HFF-Myc (cell line): ENCODE data around the gene FILIP1L.
A peak's percentile ranks its signal among the peaks of the same experiment; 100 is the strongest.
"Not testable (repeated sequence)": the region's sequence is repeated elsewhere in the genome, so short reads cannot be mapped to it uniquely, and the experiment has no call there.

Experiments
- DNase-seq: peaks from one replicate; pipeline ENCODE4 v3.0.0-alpha.2; 2011; ENCODE audit warnings: low read depth; ENCODE audit errors: extremely low read depth
- H3K4me3 ChIP-seq: replicated peaks from 2 replicates; pipeline ENCODE4 v1.5.1; 2011; ENCODE audit warnings: low read depth, mild to moderate bottlenecking, control low read depth, low read length
- TF ChIP-seq, protein P1 (sequence below): IDR thresholded peaks from 2 replicates; pipeline ENCODE4 v1.5.1; 2012; ENCODE audit warnings: mild to moderate bottlenecking, low read depth, low read length, control low read depth; ENCODE audit errors: missing control alignments

Gene FILIP1L

DNA sequence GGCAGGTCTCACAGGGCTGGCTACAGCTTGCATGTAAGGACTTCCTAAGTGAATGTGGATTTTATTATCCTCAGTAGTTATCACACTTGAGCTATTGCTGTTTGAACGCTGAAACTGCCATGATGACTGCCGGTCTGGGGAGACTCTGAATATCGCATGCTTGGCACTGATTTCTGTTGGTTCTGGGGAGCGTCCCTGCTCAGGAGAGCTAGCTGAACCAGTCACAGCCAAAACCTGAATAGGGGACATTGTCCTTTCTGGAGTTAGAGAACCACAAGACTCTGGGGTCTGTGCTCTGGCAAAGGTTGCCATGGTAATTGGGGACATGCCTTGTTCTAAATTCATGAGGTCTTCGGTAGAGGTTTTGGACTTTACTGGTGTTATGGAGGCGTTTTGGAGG is 265.9 kb downstream of the FILIP1L start:
- no peak for DNase-seq
- no peak overlapping the region for H3K4me3 ChIP-seq
- TF ChIP-seq, protein P1, sequence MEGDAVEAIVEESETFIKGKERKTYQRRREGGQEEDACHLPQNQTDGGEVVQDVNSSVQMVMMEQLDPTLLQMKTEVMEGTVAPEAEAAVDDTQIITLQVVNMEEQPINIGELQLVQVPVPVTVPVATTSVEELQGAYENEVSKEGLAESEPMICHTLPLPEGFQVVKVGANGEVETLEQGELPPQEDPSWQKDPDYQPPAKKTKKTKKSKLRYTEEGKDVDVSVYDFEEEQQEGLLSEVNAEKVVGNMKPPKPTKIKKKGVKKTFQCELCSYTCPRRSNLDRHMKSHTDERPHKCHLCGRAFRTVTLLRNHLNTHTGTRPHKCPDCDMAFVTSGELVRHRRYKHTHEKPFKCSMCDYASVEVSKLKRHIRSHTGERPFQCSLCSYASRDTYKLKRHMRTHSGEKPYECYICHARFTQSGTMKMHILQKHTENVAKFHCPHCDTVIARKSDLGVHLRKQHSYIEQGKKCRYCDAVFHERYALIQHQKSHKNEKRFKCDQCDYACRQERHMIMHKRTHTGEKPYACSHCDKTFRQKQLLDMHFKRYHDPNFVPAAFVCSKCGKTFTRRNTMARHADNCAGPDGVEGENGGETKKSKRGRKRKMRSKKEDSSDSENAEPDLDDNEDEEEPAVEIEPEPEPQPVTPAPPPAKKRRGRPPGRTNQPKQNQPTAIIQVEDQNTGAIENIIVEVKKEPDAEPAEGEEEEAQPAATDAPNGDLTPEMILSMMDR = no peak

DNA sequence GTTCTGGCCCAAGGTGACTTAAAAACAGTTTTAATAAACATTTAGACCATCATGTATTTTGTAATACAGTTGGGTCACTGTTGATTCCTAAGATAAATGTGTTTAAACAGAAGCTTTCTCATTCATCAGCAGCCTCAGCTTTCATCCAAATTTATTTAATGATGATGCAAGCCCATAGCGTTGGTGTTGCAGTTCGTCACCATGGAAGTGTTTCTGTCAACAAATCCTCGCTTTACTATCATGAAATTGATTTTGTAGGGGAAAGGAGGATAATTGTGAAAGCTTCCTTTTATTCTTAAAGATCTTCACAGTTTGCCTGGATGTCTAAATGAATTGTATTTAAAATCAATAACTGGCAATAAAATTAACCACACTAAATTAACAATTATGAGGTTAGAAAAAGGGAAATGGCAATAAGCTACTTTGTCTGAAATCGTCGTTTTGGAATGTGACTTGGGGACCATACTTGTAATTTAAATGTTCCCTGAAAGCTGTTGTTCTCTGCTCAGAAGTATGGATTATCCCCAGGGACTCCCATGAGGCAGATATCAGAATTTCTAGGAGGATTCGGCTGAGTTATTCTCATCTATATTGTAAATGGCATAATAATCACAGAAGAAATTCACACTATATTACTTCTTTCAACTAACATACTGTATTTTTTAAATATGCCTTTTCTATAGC is 267.7 kb downstream of the FILIP1L start:
- H3K4me3 ChIP-seq = no peak overlapping the region
- DNase-seq = no peak
- TF ChIP-seq, protein P1 = no peak

- H3K4me3 ChIP-seq = no peak overlapping the region
- DNase-seq = no peak
- TF ChIP-seq, protein P1 = no peak
Observed at GRCh38 chr3:99845999-99846398, 268.3 kb downstream of the FILIP1L start.

- no peak for DNase-seq
Observed at GRCh38 chr3:99845331-99845730, 269.0 kb downstream of the FILIP1L start.

GRCh38 chr3:99843590-99844258 is 270.6 kb downstream of the FILIP1L start:
- no peak overlapping the region for H3K4me3 ChIP-seq
- TF ChIP-seq, protein P1 = no peak
- no peak for DNase-seq

More at GRCh38 chr3:99845331-99845730, 269.0 kb downstream of the FILIP1L start:
- TF ChIP-seq, protein P1 = no peak
- H3K4me3 ChIP-seq = no peak overlapping the region

DNA sequence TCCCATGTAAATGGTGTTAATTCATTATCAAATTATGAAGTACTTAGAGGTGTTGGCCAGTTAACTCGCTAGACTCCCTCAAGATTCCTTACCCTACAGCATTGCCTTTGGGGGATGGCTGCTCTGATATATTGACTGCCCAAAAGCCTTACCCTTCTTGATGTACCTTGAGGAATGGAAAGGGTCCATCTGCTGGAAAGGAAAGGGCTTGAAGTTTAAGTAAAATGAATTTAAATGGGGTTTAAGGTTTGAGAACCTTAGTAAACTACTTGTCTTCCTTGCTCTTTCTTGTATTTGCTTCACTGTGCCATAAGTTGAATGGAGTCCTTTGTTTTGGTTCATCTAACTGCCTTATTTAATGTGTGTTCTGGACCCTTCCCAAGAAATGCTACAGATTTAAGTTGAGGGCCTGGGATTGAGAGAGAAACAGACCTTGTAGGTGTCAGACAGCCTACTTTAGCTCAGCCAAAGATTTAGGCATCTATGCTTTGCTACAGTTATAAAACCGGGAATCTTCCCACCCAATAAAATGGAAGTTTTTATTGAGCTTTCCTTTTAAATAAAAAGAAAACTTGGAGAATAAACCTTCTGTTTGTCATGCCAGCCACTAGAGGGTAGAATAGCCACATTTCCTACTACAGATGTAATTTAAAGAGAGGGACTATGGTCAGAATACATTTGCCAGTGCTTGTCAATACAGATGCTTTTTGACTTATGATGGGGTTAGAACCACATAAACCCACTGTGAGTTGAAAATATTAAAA is 271.3 kb downstream of the FILIP1L start:
- peak; percentile 30 for DNase-seq
- TF ChIP-seq, protein P1 = peak; percentile 53
- H3K4me3 ChIP-seq = no peak overlapping the region

DNA sequence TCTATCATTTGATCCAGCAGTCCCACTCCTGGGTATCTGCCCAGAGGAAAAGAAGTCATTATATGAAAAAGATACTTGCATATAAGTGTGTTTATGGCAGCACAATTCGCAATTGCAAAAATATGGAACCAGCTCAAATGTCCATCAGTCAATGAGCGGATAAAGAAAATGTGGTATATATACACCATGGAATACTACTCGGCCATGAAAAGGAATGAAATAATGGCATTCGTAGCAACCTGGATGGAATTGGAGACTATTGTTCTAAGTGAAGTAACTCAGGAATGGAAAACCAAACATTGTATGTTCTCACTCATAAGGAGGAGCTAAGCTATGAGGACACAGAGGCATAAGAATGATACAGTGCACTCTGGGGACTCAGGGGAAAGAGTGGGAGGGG is 272.4 kb downstream of the FILIP1L start:
- H3K4me3 ChIP-seq, DNase-seq: not testable (repeated sequence)
